ENCODE data around the gene FOSB.

- TF ChIP-seq CTCF (IDR thresholded peaks at IDR 0.05): no peak
- no peak for TF ChIP-seq POLR2A (IDR thresholded peaks at IDR 0.05)
Measured at GRCh38 chr19:45484273-45484945, 16.6 kb downstream of the FOSB start.

Data from Peyer's patch (tissue), 4 donors.